ENCODE measurements around the gene ELL. TPM values are rescaled to one million over a fixed set of nuclear protein-coding genes. Genes with fewer than 3 reads are reported as not detected.

The ELL gene
- total RNA-seq, 4 donors from 2014 or later, result 9.1 to 35.1 (median 20.1) TPM

DNA sequence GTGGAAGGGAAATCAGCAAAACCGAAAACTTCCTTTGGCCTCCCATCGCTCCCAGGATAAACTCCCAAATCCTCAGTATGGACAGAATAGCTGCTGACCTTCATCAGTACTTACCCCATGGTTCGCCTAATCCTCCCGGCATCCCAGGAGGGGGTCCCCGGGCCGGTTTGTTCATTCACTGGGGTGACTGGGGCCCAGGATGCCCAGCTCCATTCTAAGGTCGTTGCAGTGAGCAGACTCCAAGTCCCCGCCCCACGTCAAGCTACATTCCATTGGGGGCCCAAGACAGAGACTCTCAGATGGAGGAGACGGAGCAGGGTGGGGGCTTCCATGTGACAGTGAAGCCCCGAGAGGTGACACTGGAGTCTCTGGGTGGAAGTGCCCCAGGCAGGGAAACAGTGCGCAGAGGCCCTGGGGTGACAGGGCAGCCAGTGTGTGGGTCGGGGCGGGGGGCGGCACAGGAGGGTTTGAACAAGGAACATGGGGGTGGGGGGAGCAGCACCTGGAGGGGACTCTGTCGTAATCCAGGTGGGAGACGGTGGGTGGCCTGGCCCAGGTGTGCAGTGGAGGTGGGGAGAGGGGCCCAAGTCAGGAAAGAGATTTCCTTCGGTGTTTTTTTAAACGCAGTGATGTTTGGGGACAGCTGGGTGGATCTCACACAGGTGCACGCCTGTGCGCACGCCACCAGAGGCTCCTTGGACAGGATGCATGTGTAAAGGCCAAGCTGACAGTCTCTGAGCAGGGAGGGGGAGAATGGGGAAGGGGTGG, 97.6 kb downstream of the ELL start:
- no peak for DNase-seq (ENCODE audit: extremely low spot score)
- Histone ChIP-seq H3K27me3 (no peaks in the 10 kb centered on the region), H3K4me3 (no peak overlapping the region), H3K36me3 (peaks cover 0 to 8% (median 5%) of the 10 kb centered on the region in 4 donors), H3K4me1 (peaks cover 73 to 96% (median 93%) of the 10 kb centered on the region in 4 donors), H3K27ac (replicated peaks in 1 of 4) (peak overlapping the region; percentile 38 to 85 (median 80)), H3K9me3 (no peaks in the 10 kb centered on the region)
- intact Hi-C loops (cut with DNase I), result no loop called here
- 83% methylated on average over 17 of the region's 22 CpGs for WGBS
- TF ChIP-seq POLR2AphosphoS5 (IDR thresholded peaks at IDR 0.05) (no peak), POLR2A (IDR thresholded peaks at IDR 0.05; ENCODE audit: low read depth) (no peak), EP300 (IDR thresholded peaks at IDR 0.05) (no peak)
- TF ChIP-seq, protein P1, sequence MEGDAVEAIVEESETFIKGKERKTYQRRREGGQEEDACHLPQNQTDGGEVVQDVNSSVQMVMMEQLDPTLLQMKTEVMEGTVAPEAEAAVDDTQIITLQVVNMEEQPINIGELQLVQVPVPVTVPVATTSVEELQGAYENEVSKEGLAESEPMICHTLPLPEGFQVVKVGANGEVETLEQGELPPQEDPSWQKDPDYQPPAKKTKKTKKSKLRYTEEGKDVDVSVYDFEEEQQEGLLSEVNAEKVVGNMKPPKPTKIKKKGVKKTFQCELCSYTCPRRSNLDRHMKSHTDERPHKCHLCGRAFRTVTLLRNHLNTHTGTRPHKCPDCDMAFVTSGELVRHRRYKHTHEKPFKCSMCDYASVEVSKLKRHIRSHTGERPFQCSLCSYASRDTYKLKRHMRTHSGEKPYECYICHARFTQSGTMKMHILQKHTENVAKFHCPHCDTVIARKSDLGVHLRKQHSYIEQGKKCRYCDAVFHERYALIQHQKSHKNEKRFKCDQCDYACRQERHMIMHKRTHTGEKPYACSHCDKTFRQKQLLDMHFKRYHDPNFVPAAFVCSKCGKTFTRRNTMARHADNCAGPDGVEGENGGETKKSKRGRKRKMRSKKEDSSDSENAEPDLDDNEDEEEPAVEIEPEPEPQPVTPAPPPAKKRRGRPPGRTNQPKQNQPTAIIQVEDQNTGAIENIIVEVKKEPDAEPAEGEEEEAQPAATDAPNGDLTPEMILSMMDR (IDR thresholded peaks at IDR 0.05), result no peak

DNA sequence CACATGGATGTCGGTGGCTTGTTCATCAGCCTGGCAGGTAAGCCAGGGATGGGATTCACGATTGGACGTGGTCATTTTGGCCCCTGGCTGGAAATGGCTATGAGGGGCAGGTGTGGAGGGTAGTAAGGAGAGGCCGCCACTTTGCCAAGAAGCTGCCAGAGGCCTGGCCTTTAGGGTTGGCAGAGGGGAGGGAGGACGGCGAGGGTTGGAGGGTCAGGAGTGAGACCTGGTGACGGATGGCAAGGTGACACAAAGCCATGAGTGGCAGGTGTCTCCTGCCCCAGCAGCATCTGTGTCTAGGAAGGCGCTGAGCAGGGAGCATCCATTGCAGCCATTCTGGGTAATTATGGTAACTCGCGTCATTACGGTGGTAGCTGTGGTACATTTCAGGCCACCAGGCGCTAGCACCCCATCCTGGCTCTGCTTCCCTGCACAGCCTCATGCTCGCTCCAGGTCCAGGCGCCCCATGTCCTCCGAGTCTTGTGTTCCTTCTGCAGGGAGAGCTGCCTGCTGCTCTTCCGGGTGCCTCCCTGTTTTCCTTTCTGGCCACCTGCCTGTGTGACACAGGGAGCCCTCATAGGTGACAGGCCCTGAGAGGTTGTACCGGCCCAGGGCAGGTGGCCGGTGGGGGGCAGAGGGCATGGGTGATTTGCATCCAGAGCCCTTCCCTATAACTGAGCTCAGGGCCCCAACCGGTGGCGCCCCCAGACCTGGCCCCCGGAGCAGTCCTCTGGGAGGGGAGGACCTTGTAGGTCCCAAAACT, 98.4 kb downstream of the ELL start:
- TF ChIP-seq POLR2A (IDR thresholded peaks at IDR 0.05; ENCODE audit: low read depth), result no peak
- TF ChIP-seq EP300 (IDR thresholded peaks at IDR 0.05), result no peak
- no peak for TF ChIP-seq POLR2AphosphoS5 (IDR thresholded peaks at IDR 0.05)
- TF ChIP-seq, protein P1 (IDR thresholded peaks at IDR 0.05), result no peak
- Histone ChIP-seq H3K27ac (replicated peaks in 1 of 4) (peak overlapping the region; percentile 38 to 85 (median 80)), H3K36me3 (peaks cover 0 to 7% (median 5%) of the 10 kb centered on the region in 4 donors), H3K9me3 (no peaks in the 10 kb centered on the region), H3K4me3 (no peak overlapping the region), H3K4me1 (peaks cover 70 to 94% (median 91%) of the 10 kb centered on the region in 4 donors), H3K27me3 (no peaks in the 10 kb centered on the region)
- WGBS, result 89% methylated on average over 11 of the region's 21 CpGs
- no peak for DNase-seq (ENCODE audit: extremely low spot score)
- intact Hi-C loops (cut with DNase I), result no loop called here

DNA sequence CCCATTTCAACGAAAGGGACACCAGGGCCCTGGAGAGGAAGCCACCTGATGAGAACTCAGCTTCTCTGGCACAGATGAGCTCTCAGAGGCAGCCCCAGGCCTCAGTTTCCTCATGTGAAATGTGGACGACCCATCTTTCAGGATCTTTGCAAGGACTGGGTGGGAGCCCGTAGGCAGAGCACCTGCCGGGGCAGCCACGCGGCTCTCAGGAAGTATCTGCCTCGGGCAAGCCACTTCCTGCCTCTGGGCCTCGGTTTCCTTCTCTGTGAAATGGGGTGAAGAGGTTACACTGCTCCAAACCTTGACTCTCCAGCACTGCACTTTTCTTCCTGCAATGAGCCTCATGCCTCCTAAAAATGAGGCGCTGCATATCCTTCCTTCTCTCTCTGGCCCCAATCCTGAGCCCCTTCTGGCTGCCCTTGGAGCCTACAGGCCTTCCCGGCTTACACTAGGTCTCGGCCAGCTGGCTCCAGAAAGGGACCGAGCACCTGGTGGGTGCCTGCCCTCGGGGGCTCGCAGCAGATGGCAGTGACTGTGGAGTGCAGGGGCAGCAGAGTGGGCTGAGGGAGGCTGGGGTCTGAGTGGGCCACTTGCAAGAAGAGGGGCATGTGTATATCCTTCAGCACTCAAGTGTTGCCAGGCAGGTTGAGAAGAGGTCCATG, 99.2 kb downstream of the ELL start:
- peak overlapping the region in 3 of 4 donors; percentile 13 to 85 (median 78) for H3K27ac ChIP-seq (replicated peaks in 1 of 4)
- no peak for DNase-seq (ENCODE audit: extremely low spot score)
- 80% methylated on average over 14 of the region's 14 CpGs for WGBS
- intact Hi-C loops (cut with DNase I), result no loop called here
- H3K4me1 ChIP-seq, result peaks cover 74 to 95% (median 93%) of the 10 kb centered on the region in 4 donors
- H3K36me3 ChIP-seq, result peaks cover 0 to 3% (median under 1%) of the 10 kb centered on the region in 4 donors
- no peak overlapping the region for H3K4me3 ChIP-seq
- TF ChIP-seq POLR2A (IDR thresholded peaks at IDR 0.05; ENCODE audit: low read depth), result no peak
- no peak for TF ChIP-seq EP300 (IDR thresholded peaks at IDR 0.05)
- TF ChIP-seq, protein P1 (IDR thresholded peaks at IDR 0.05), result no peak
- no peak for TF ChIP-seq POLR2AphosphoS5 (IDR thresholded peaks at IDR 0.05)
- no peaks in the 10 kb centered on the region for H3K9me3 ChIP-seq
- no peaks in the 10 kb centered on the region for H3K27me3 ChIP-seq

DNA sequence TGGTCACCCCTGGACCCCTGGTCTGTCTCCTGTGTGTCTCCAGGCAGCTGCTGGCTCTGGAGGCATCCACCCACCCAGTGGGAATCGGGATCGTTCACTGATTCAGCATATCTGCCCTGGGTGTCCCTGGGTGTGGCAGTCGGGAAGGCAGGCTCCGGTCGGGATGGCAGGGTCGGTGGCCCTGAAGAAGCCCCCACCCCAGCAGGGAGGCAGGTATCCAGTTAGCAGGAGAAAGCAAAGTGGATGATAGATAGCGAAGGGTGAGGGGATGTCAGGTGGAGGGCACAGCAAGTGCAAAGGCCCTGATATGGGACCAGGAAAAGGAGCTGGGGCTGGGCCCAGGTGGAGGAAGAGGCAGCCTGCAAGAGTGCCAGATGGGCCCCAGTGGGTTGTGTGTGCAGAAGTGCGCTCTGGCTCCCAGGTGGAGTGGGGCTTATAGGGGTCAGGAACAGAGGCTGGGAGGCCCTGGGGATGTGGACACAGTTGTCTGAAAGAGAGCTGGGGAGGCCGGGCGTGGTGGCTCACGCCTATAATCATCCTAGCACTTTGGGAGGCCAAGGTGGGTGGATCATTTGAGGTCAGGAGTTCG, 100.4 kb downstream of the ELL start:
- Histone ChIP-seq H3K4me1 (peaks cover 78 to 95% (median 94%) of the 10 kb centered on the region in 4 donors), H3K9me3 (no peaks in the 10 kb centered on the region), H3K36me3 (no peaks in the 10 kb centered on the region), H3K27me3 (no peaks in the 10 kb centered on the region), H3K4me3 (no peak overlapping the region), H3K27ac (replicated peaks in 1 of 4) (peak overlapping the region; percentile 86 to 88 (median 88))
- no peak for DNase-seq (ENCODE audit: extremely low spot score)
- 87% methylated on average over 12 of the region's 12 CpGs for WGBS
- intact Hi-C loops (cut with DNase I), result no loop called here
- no peak for TF ChIP-seq EP300 (IDR thresholded peaks at IDR 0.05)
- TF ChIP-seq POLR2A (IDR thresholded peaks at IDR 0.05; ENCODE audit: low read depth), result no peak
- TF ChIP-seq POLR2AphosphoS5 (IDR thresholded peaks at IDR 0.05), result no peak
- TF ChIP-seq, protein P1 (IDR thresholded peaks at IDR 0.05), result no peak
